GM21360 (cell line): Measurements from ENCODE around the gene ULK2.
A peak's percentile ranks its signal among the peaks of the same experiment; 100 is the strongest.
"Not testable (repeated sequence)": the region's sequence is repeated elsewhere in the genome, so short reads cannot be mapped to it uniquely, and the experiment has no call there.

Source experiments
- ATAC-seq: cut with Tn5 transposase; IDR thresholded peaks from one replicate; pipeline ENCODE4 v1.9.1; 2021; ENCODE audit warnings: mild to moderate bottlenecking, moderate library complexity; ENCODE audit not compliant: unreplicated experiment

The ULK2 gene

GRCh38 chr17:19867079-19867328, 732 bp downstream of the ULK2 start:
- peak; percentile 49 for ATAC-seq

GRCh38 chr17:19865021-19865420, 2.7 kb downstream of the ULK2 start:
- no peak for ATAC-seq

GRCh38 chr17:19860647-19861177, 7.0 kb downstream of the ULK2 start:
- not testable (repeated sequence) for ATAC-seq

GRCh38 chr17:19857640-19858039, 10.1 kb downstream of the ULK2 start:
- no peak for ATAC-seq

GRCh38 chr17:19833914-19834313, 33.8 kb downstream of the ULK2 start:
- no peak for ATAC-seq

- no peak for ATAC-seq
These were observed 37.7 kb downstream of the ULK2 start for GRCh38 chr17:19830061-19830460.

- ATAC-seq: no peak
These were observed 55.3 kb downstream of the ULK2 start for GRCh38 chr17:19812407-19812806.

- no peak for ATAC-seq
These were observed 62.7 kb downstream of the ULK2 start for GRCh38 chr17:19805006-19805405.

GRCh38 chr17:19800571-19800970, 67.2 kb downstream of the ULK2 start:
- ATAC-seq: no peak

- ATAC-seq: no peak
These were observed 67.9 kb downstream of the ULK2 start for GRCh38 chr17:19799796-19800195.

- ATAC-seq: no peak
These were observed 71.3 kb downstream of the ULK2 start for GRCh38 chr17:19796457-19796856.

- ATAC-seq: no peak
These were observed 75.7 kb downstream of the ULK2 start for GRCh38 chr17:19791918-19792550.

GRCh38 chr17:19787733-19788357, 79.9 kb downstream of the ULK2 start:
- no peak for ATAC-seq

- ATAC-seq: no peak
These were observed 81.9 kb downstream of the ULK2 start for GRCh38 chr17:19785854-19786253.

- no peak for ATAC-seq
These were observed 86.0 kb downstream of the ULK2 start for GRCh38 chr17:19781488-19782458.

- no peak for ATAC-seq
These were observed 86.9 kb downstream of the ULK2 start for GRCh38 chr17:19780846-19781245.

- ATAC-seq: no peak
These were observed 94.2 kb downstream of the ULK2 start for GRCh38 chr17:19773534-19773933.

- ATAC-seq: no peak
These were observed 95.6 kb downstream of the ULK2 start for GRCh38 chr17:19771971-19772630.

GRCh38 chr17:19770985-19771735, 96.6 kb downstream of the ULK2 start:
- ATAC-seq: no peak

GRCh38 chr17:19769946-19770652, 97.6 kb downstream of the ULK2 start:
- ATAC-seq: no peak
